GM12878 (cell line): ENCODE data around the gene SEPTIN7. TPM values are rescaled to one million over a fixed set of nuclear protein-coding genes. Genes with fewer than 3 reads are reported as not detected.

Experiments
- ATAC-seq: fragments of 200-7000 bp; cut with Tn5 transposase; 3 replicates; pipeline ENCODE4 v1.9.1; 2020; ENCODE audit warnings: mild to moderate bottlenecking, moderate library complexity
- BruUV-seq: library from RNA; stranded (reverse); fragments of 400-500 nt; replicated peaks from 2 replicates; lab custom pipeline; 2021; lab: Mats Ljungman, UMichigan
- CTCF ChIA-PET: fragments of 300-600 bp; sonication (Branson Sonifier 250); formaldehyde crosslinking; extraction: SDS; loops from one replicate; lab custom pipeline; 2021; ENCODE audit warnings: inconsistent platforms; lab: Yijun Ruan, JAX
- POLR2A ChIA-PET: fragments of 350-600 bp; formaldehyde crosslinking; extraction: SDS; loops from one replicate; lab custom pipeline; 2021; ENCODE audit warnings: inconsistent platforms; lab: Charles Lee
- RAD21 ChIA-PET: fragments of 300-600 bp; sonication (Branson Sonifier 250); formaldehyde crosslinking; loops from one replicate; lab custom pipeline; 2023; ENCODE audit warnings: antibody characterized with exemption; ENCODE audit not compliant: unreplicated experiment; lab: Charles Lee
- SMC1A ChIA-PET: fragments of 300-600 bp; sonication (Branson Sonifier 250); formaldehyde crosslinking; loops from one replicate; lab custom pipeline; 2023; ENCODE audit not compliant: unreplicated experiment, uncharacterized antibody; lab: Charles Lee
- DNase-seq: peaks from one replicate; pipeline ENCODE4 v3.0.0-alpha.2; 2011; ENCODE audit warnings: low read depth, low spot score
- FAIRE-seq: peaks from 3 replicates; lab custom pipeline; 2011; peaks lifted over from hg19 to GRCh38; lab: Jason Lieb, UNC
- H2AFZ ChIP-seq: 2 replicates; pipeline ENCODE4 v1.6.0; 2011; ENCODE audit warnings: low read depth, low read length, control low read depth; ENCODE audit not compliant: control insufficient read depth
- H3K27ac ChIP-seq: 2 replicates; pipeline ENCODE4 v1.5.1; 2011; ENCODE audit warnings: control low read depth; ENCODE audit not compliant: control insufficient read depth, insufficient read depth
- H3K27me3 ChIP-seq, 2 experiments: replicated peaks in 1 of 2; 2 replicates each; pipeline versions ENCODE4 v1.6.0 to v1.6.1; 2011; ENCODE audit warnings: low read length in 1 of 2; ENCODE audit not compliant: control insufficient read depth in 2 of 2, insufficient read depth in 2 of 2
- H3K36me3 ChIP-seq, 2 experiments: 2 replicates each; pipeline ENCODE4 v1.5.1; 2011; ENCODE audit warnings: low read length in 1 of 2; ENCODE audit not compliant: control insufficient read depth in 2 of 2, insufficient read depth in 2 of 2
- H3K4me1 ChIP-seq: 2 replicates; pipeline ENCODE4 v1.6.1; 2011; ENCODE audit warnings: mild to moderate bottlenecking, low read length, moderate library complexity, mixed read lengths; ENCODE audit not compliant: control insufficient read depth, insufficient read depth
- H3K4me2 ChIP-seq: 2 replicates; pipeline ENCODE4 v1.6.0; 2011; ENCODE audit warnings: control low read depth; ENCODE audit not compliant: control insufficient read depth, insufficient read depth
- H3K4me3 ChIP-seq: fragments of 200-600 bp; sonication (generic); 2 replicates; pipeline ENCODE4 v1.5.1; 2016
- H3K79me2 ChIP-seq: 2 replicates; pipeline ENCODE4 v1.6.0; 2011; ENCODE audit warnings: low read length; ENCODE audit not compliant: control insufficient read depth, insufficient read depth
- H3K9ac ChIP-seq: 2 replicates; pipeline ENCODE4 v1.8.0; 2011; ENCODE audit warnings: low read length, control low read depth, mixed read lengths; ENCODE audit not compliant: control insufficient read depth, insufficient read depth
- H3K9me3 ChIP-seq: replicated peaks from 3 replicates; pipeline ENCODE4 v1.5.1; 2011; ENCODE audit warnings: mild to moderate bottlenecking, low read length; ENCODE audit not compliant: control insufficient read depth, insufficient read depth
- H4K20me1 ChIP-seq: 2 replicates; pipeline ENCODE4 v1.6.0; 2011; ENCODE audit not compliant: control insufficient read depth, insufficient read depth
- ATF3 ChIP-seq: IDR thresholded peaks from 2 replicates; pipeline ENCODE4 v1.6.1; 2011; ENCODE audit warnings: low read depth, mild to moderate bottlenecking, low read length, moderate library complexity, borderline replicate concordance; ENCODE audit errors: extremely low read depth
- BHLHE40 ChIP-seq, 2 experiments: fragments of 450-650 bp in 1 of 2; IDR thresholded peaks; 2 replicates each; pipeline ENCODE4 v1.6.1; 2011 to 2017; ENCODE audit warnings: low read depth in 2 of 2, borderline replicate concordance in 1 of 2, improper control_type of control experiment in 1 of 2, low read length in 1 of 2, mild to moderate bottlenecking in 1 of 2
- CHD2 ChIP-seq: IDR thresholded peaks from 2 replicates; pipeline ENCODE4 v1.6.1; 2011; ENCODE audit warnings: low read depth, low read length, improper control_type of control experiment, borderline replicate concordance
- CREB1 ChIP-seq: IDR thresholded peaks from 2 replicates; pipeline ENCODE4 v1.6.1; 2012; ENCODE audit warnings: low read depth, mild to moderate bottlenecking, inconsistent platforms
- ESRRA ChIP-seq: IDR thresholded peaks from 2 replicates; pipeline ENCODE4 v1.6.1; 2012; ENCODE audit warnings: mild to moderate bottlenecking, low read length, improper control_type of control experiment
- HCFC1 ChIP-seq: fragments of 150-350 bp; IDR thresholded peaks from 2 replicates; pipeline ENCODE4 v1.6.1; 2014; ENCODE audit warnings: low read length
- IKZF1 ChIP-seq: fragments of 450-650 bp; conservative IDR thresholded peaks from 2 replicates; pipeline ENCODE4 v1.6.1; 2017; ENCODE audit warnings: antibody characterized with exemption, mild to moderate bottlenecking
- IKZF2 ChIP-seq, 2 experiments: fragments of 450-650 bp; IDR thresholded peaks; 2 replicates each; pipeline ENCODE4 v1.6.1; 2017; ENCODE audit warnings: mild to moderate bottlenecking in 2 of 2, moderate library complexity in 2 of 2
- JUNB ChIP-seq: IDR thresholded peaks from 2 replicates; pipeline ENCODE4 v1.6.1; 2016; ENCODE audit warnings: antibody characterized with exemption, mild to moderate bottlenecking
- KAT2A ChIP-seq: conservative IDR thresholded peaks from 2 replicates; pipeline ENCODE4 v1.6.1; 2011; ENCODE audit warnings: low read depth, low read length; ENCODE audit not compliant: control insufficient read depth
- LARP7 ChIP-seq: fragments of 450-650 bp; IDR thresholded peaks from 2 replicates; pipeline ENCODE4 v1.6.1; 2017; ENCODE audit warnings: mild to moderate bottlenecking
- NKRF ChIP-seq: fragments of 450-650 bp; conservative IDR thresholded peaks from 2 replicates; pipeline ENCODE4 v1.6.1; 2017; ENCODE audit warnings: mild to moderate bottlenecking, moderate library complexity
- NR2F1 ChIP-seq: fragments of 450-650 bp; conservative IDR thresholded peaks from 2 replicates; pipeline ENCODE4 v1.6.1; 2017; ENCODE audit warnings: mild to moderate bottlenecking
- POLR2AphosphoS5 ChIP-seq: IDR thresholded peaks from 2 replicates; pipeline ENCODE4 v1.6.1; 2011; ENCODE audit warnings: mild to moderate bottlenecking, low read length, inconsistent platforms
- POU2F2 ChIP-seq: IDR thresholded peaks from 3 replicates; pipeline ENCODE4 v1.6.1; 2011; ENCODE audit warnings: low read depth, mild to moderate bottlenecking, low read length, borderline replicate concordance
- RFX5 ChIP-seq: IDR thresholded peaks from 2 replicates; pipeline ENCODE4 v1.6.1; 2011; ENCODE audit warnings: low read depth, low read length, improper control_type of control experiment
- STAT3 ChIP-seq: IDR thresholded peaks from 2 replicates; pipeline ENCODE4 v1.6.1; 2011; ENCODE audit warnings: low read depth, low read length, improper control_type of control experiment
- TARDBP ChIP-seq: IDR thresholded peaks from 2 replicates; pipeline ENCODE4 v1.6.1; 2016; ENCODE audit warnings: borderline replicate concordance
- ZBTB33 ChIP-seq: fragments of 450-650 bp; IDR thresholded peaks from 2 replicates; pipeline ENCODE4 v1.6.1; 2017; ENCODE audit warnings: mild to moderate bottlenecking
- ZNF207 ChIP-seq: fragments of 450-650 bp; IDR thresholded peaks from 2 replicates; pipeline ENCODE4 v1.6.1; 2014; ENCODE audit warnings: antibody characterized with exemption, mild to moderate bottlenecking, borderline replicate concordance
- WGBS: methylation state at CpG from one replicate; pipeline ENCODE4 v1.1.6; 2016; ENCODE audit warnings: low lambda C conversion rate; ENCODE audit not compliant: insufficient replicate concordance, insufficient coverage; ENCODE audit errors: missing lambda C conversion rate; 5-methylcytosine and 5-hydroxymethylcytosine counted together
- in situ Hi-C: fragments of 300-500 bp; cut with MboI; formaldehyde crosslinking; loops from 9 replicates; pipeline ENCODE4 v1.14.3; 2018; ENCODE audit warnings: mixed read lengths
- intact Hi-C: fragments of 100-400 bp; cut with micrococcal nuclease; formaldehyde crosslinking; loops from one replicate; pipeline ENCODE4 v1.14.2; 2022; ENCODE audit not compliant: unreplicated experiment
- polyA plus RNA-seq, 11 experiments: library from polyadenylated mRNA; depleted of rRNA in 4 of 11; unstranded in 6 of 11; stranded (reverse) in 5 of 11; fragments of >200 nt; fragmentation: Nextera tagmentation in 4 of 11; fragmentation: Illumina TruSeq in 1 of 11; extraction: Ambion mirVana in 4 of 11; extraction: Trizol in 1 of 11; gene quantifications; 1 replicate in 1 of 11; 2 replicates in 10 of 11; pipeline versions ENCODE4 v1.2.1 to v1.2.3, GENCODE V29; 2011 to 2016; ENCODE audit warnings: inconsistent platforms in 2 of 11, missing spikeins in 2 of 11, low read depth in 1 of 11
- total RNA-seq, 4 experiments: library from RNA; depleted of rRNA in 3 of 4; stranded (reverse); fragments of >200 nt in 3 of 4; fragmentation: Illumina TruSeq in 1 of 4; extraction: Trizol in 1 of 4; gene quantifications; 2 replicates each; pipeline versions ENCODE4 v1.2.1 to v1.2.3, GENCODE V29; 2013 to 2021

SEPTIN7 gene
- total and polyA plus RNA-seq, 10 of the 15 experiments (the other 5 are each of a cell fraction or from before 2014, with no cell fraction given) = 176 to 787 (median 437) TPM

DNA sequence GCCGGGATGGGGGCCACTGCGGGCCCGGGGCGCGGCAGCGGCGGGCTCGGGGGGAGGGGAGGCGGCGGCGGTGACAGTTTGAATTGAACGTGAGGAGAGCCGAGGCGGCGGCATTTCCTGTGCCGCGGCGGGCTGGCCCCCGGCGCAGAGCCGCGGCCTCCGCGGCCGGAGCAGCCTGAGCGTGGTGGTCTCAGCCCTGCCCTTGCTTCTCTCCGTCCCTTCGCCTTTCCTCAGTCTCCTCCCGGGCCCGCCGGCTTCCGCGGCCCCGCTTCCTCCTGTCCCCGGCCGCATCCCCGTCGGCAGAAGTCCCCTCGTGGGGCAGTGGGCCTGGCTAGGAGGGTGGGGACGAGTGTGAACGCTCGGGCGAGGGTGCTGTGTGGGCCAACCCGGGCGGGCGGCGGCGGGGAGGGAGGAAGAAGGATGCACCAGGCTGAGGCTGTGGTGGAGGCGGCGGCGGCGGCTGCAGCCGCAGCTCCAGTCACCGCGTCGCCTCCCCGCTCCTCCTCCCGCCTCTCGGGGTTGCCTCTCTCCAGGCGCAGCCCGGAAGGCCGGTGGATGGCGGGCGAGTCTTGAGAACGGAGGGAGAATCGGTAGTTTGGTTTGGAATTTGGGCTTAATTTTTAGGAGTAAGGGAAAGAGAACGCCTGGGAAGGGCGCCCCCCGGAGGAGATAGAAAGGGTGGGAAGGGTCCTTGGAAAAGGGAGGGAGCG, 690 bp downstream of the SEPTIN7 start:
- H3K4me1 ChIP-seq = peaks cover 11% of the 10 kb centered on the region; the same call in 1 of the 2 replicates
- FAIRE-seq = no peak
- peak overlapping the region; percentile 30; the same call in 1 of the 2 replicates for H2AFZ ChIP-seq
- no peak overlapping the region for H3K4me2 ChIP-seq
- RAD21 ChIA-PET = interaction anchor here (1.0 to 9.4 kb wide), 11 partner anchors 12 to 110 kb away, joined by 3 to 273 read pairs (median 6); no protein-coding TSS in a partner anchor
- peaks cover 11% of the 10 kb centered on the region for H4K20me1 ChIP-seq
- CTCF ChIA-PET = interaction anchor here (0.8 to 7.7 kb wide), 30 partner anchors 10 to 113 kb away, joined by 3 to 99 read pairs (median 5); partner anchors contain the start of gene HERPUD2
- peak; percentile 55 for ATAC-seq
- SMC1A ChIA-PET = interaction anchor here (0.9 to 8.1 kb wide), 17 partner anchors 11 to 109 kb away, joined by 3 to 180 read pairs (median 4); partner anchors contain the start of gene HERPUD2
- peaks cover 72% of the 10 kb centered on the region for H3K79me2 ChIP-seq
- DNase-seq = no peak
- peak overlapping the region; percentile 99 for H3K27ac ChIP-seq
- H3K27me3 ChIP-seq = no peaks in the 10 kb centered on the region
- H3K4me3 ChIP-seq = peak overlapping the region; percentile 95
- no peaks in the 10 kb centered on the region for H3K36me3 ChIP-seq
- intact Hi-C loops = loop anchor here (1.0 to 5.0 kb wide), 3 partner anchors 61 to 107 kb away; partner anchors contain the start of gene HERPUD2
- in situ Hi-C loops = no loop called here
- H3K9ac ChIP-seq = peak overlapping the region; percentile 96
- no peaks in the 10 kb centered on the region; the same call in 1 of the 3 replicates for H3K9me3 ChIP-seq
- under 1% methylated on average over 23 of the region's 70 CpGs for WGBS
- BruUV-seq = no TSS peak
- POLR2A ChIA-PET = interaction anchor here (0.6 to 8.8 kb wide), 15 partner anchors 12 to 162 kb away, joined by 3 to 124 read pairs (median 5); partner anchors contain the start of gene HERPUD2
- no peak for TF ChIP-seq CHD2
- peak; percentile 95 for TF ChIP-seq IKZF2 (IDR thresholded peaks at IDR 0.05)
- 0 out of 2 replicates have a peak, but pooled peaks have one; percentile 54 for TF ChIP-seq NR2F1
- no peak for TF ChIP-seq HCFC1
- TF ChIP-seq RFX5 = no peak
- TF ChIP-seq POU2F2 = no peak
- no peak for TF ChIP-seq ATF3
- TF ChIP-seq STAT3 = no peak
- TF ChIP-seq KAT2A = no peak
- no peak for TF ChIP-seq ESRRA
- TF ChIP-seq JUNB = no peak
- no peak for TF ChIP-seq TARDBP
- TF ChIP-seq POLR2AphosphoS5 = peak; percentile 68; the same call in 1 of the 2 replicates
- peak in 1 of 2 experiments; percentile 80; a peak in 2 of 4 replicates for TF ChIP-seq BHLHE40 (IDR thresholded peaks at IDR 0.05; ENCODE audit: borderline replicate concordance in 1 of 2, low read depth in 2 of 2, low read length in 1 of 2)
- peak; percentile 87; the same call in 1 of the 2 replicates for TF ChIP-seq LARP7
- peak; percentile 60; the same call in 1 of the 2 replicates for TF ChIP-seq NKRF
- TF ChIP-seq IKZF1 = peak; percentile 88
- TF ChIP-seq CREB1 = peak; percentile 31
- no peak for TF ChIP-seq ZBTB33
- no peak; the same call in 1 of the 2 replicates for TF ChIP-seq ZNF207
